HepG2 (cell line): ENCODE data around the gene DYNLT2B. TPM values are rescaled to one million over a fixed set of nuclear protein-coding genes. Genes with fewer than 3 reads are reported as not detected.
"Not testable (repeated sequence)": the region's sequence is repeated elsewhere in the genome, so short reads cannot be mapped to it uniquely, and the experiment has no call there.

Experiments
- ATAC-seq: fragments of 200-7000 bp; cut with Tn5 transposase; 3 replicates; pipeline ENCODE4 v1.9.1; 2020; ENCODE audit warnings: mild to moderate bottlenecking, moderate library complexity
- BruUV-seq: library from RNA; stranded (reverse); fragments of 400-500 nt; replicated peaks from 2 replicates; lab custom pipeline; 2021; lab: Mats Ljungman, UMichigan
- CTCF ChIA-PET: fragments of 300-600 bp; formaldehyde crosslinking; extraction: SDS; loops from one replicate; lab custom pipeline; 2021; ENCODE audit warnings: low total read pairs, inconsistent platforms, low intra/inter-chr PET ratio; lab: Yijun Ruan, JAX
- POLR2A ChIA-PET: fragments of 350-600 bp; sonication (Branson Sonifier 250); formaldehyde crosslinking; loops from one replicate; lab custom pipeline; 2020; ENCODE audit warnings: antibody characterized with exemption, inconsistent platforms; lab: Yijun Ruan, JAX
- DNase-seq: peaks from one replicate; pipeline ENCODE4 v3.0.0-alpha.2; 2015; ENCODE audit warnings: low spot score
- FAIRE-seq: peaks from 3 replicates; lab custom pipeline; 2011; peaks lifted over from hg19 to GRCh38; lab: Jason Lieb, UNC
- H2AFZ ChIP-seq: one replicate; pipeline ENCODE4 v1.6.1; 2011; ENCODE audit warnings: low read length, inconsistent platforms
- H3K27ac ChIP-seq: fragments of 300-600 bp; 3 replicates; pipeline ENCODE4 v1.8.0; 2011; ENCODE audit warnings: mixed run types, mild to moderate bottlenecking, mixed read lengths, low read length, inconsistent platforms; ENCODE audit not compliant: insufficient read depth; ENCODE audit errors: extremely low read length
- H3K27me3 ChIP-seq, 2 experiments: fragments of 200-600 bp in 1 of 2; 2 replicates in 1 of 2; 3 replicates in 1 of 2; pipeline versions ENCODE4 v1.6.0 to v1.8.0; 2011; ENCODE audit warnings: low read length in 2 of 2, mild to moderate bottlenecking in 2 of 2, moderate library complexity in 2 of 2, inconsistent platforms in 1 of 2; ENCODE audit not compliant: insufficient read depth in 2 of 2, control insufficient read depth in 1 of 2
- H3K36me3 ChIP-seq, 2 experiments: fragments of 200-600 bp in 1 of 2; replicated peaks in 1 of 2; 2 replicates in 1 of 2; 3 replicates in 1 of 2; pipeline versions ENCODE4 v1.5.1 to v1.8.0; 2011; ENCODE audit warnings: low read length in 2 of 2, inconsistent platforms in 1 of 2; ENCODE audit not compliant: insufficient read depth in 2 of 2, control insufficient read depth in 1 of 2
- H3K4me1 ChIP-seq: 2 replicates; pipeline ENCODE4 v1.5.1; 2012; ENCODE audit warnings: low read length, inconsistent platforms; ENCODE audit not compliant: insufficient read depth
- H3K4me2 ChIP-seq: 2 replicates; pipeline ENCODE4 v1.6.0; 2011; ENCODE audit warnings: low read depth, low read length, inconsistent platforms
- H3K4me3 ChIP-seq, 3 experiments: fragments of 200-600 bp in 1 of 3; sonication (generic), shearing (Covaris generic) in 1 of 3; replicated peaks in 1 of 3; 2 replicates each; pipeline ENCODE4 v1.5.1; 2011 to 2016; ENCODE audit warnings: low read length in 3 of 3, inconsistent platforms in 2 of 3, low read depth in 2 of 3, mild to moderate bottlenecking in 2 of 3, control low read depth in 1 of 3, mixed read lengths in 1 of 3; ENCODE audit not compliant: insufficient read depth in 1 of 3
- H3K79me2 ChIP-seq: one replicate; pipeline ENCODE4 v1.6.1; 2011; ENCODE audit warnings: low read length, inconsistent platforms; ENCODE audit not compliant: insufficient read depth
- H3K9ac ChIP-seq: 2 replicates; pipeline ENCODE4 v1.6.0; 2011; ENCODE audit warnings: mild to moderate bottlenecking, low read depth, low read length, inconsistent platforms; ENCODE audit not compliant: insufficient read depth
- H3K9me3 ChIP-seq: 2 replicates; pipeline ENCODE4 v1.5.1; 2012; ENCODE audit warnings: mild to moderate bottlenecking, low read length
- H4K20me1 ChIP-seq: 2 replicates; pipeline ENCODE4 v1.6.0; 2011; ENCODE audit warnings: inconsistent platforms, mild to moderate bottlenecking, low read length, moderate library complexity; ENCODE audit not compliant: insufficient read depth
- WGBS: methylation state at CpG from one replicate; pipeline ENCODE4 v1.1.6; 2017; ENCODE audit warnings: low lambda C conversion rate; 5-methylcytosine and 5-hydroxymethylcytosine counted together
- in situ Hi-C: cut with HindIII; loops from 2 replicates; pipeline ENCODE4 v1.10.0; 2017; ENCODE audit warnings: low pct_unique_long_range_greater_than_20kb; ENCODE audit not compliant: extremely low pct_ligation_motif_present
- intact Hi-C: fragments of 100-400 bp; cut with micrococcal nuclease; formaldehyde crosslinking; loops from one replicate; pipeline ENCODE4 v1.10.0; 2022; ENCODE audit not compliant: unreplicated experiment
- polyA plus RNA-seq, 8 experiments: library from polyadenylated mRNA; depleted of rRNA in 3 of 8; stranded (reverse) in 7 of 8; unstranded in 1 of 8; fragments of >200 nt; fragmentation: Illumina TruSeq in 4 of 8; extraction: Trizol in 4 of 8; gene quantifications; 2 replicates each; pipeline versions ENCODE4 v1.2.1 to v1.2.3, GENCODE V29; 2011 to 2016; ENCODE audit warnings: low read depth in 4 of 8, missing spikeins in 1 of 8, mixed read lengths in 1 of 8; ENCODE audit not compliant: insufficient read depth in 1 of 8
- total RNA-seq, 5 experiments: library from RNA; depleted of rRNA; stranded (reverse); fragments of >200 nt; fragmentation: Illumina TruSeq; extraction: Trizol; gene quantifications; 2 replicates each; pipeline ENCODE4 v1.2.3, GENCODE V29; 2016; ENCODE audit warnings: low read depth in 1 of 5

Gene DYNLT2B
- total and polyA plus RNA-seq, 2 of the 13 experiments (the other 11 are each of a cell fraction or from before 2014, with no cell fraction given): 4.0 to 7.0 TPM

- H2AFZ ChIP-seq, DNase-seq, H3K9ac ChIP-seq, H3K4me3 ChIP-seq, H3K9me3 ChIP-seq, H3K27ac ChIP-seq, H4K20me1 ChIP-seq, BruUV-seq, H3K4me2 ChIP-seq, intact Hi-C loops, POLR2A ChIA-PET, FAIRE-seq, H3K27me3 ChIP-seq, H3K36me3 ChIP-seq, in situ Hi-C loops, H3K79me2 ChIP-seq, ATAC-seq, CTCF ChIA-PET: not testable (repeated sequence)
- whole genome bisulfite sequencing: 74% methylated on average over 7 of the region's 7 CpGs
- peaks cover 24% of the 10 kb centered on the region for H3K4me1 ChIP-seq
Measured at GRCh38 chr3:196314086-196314485, 4.0 kb downstream of the DYNLT2B start.

GRCh38 chr3:196302960-196303359, 15.1 kb downstream of the DYNLT2B start:
- not testable (repeated sequence) for ATAC-seq, FAIRE-seq

GRCh38 chr3:196302551-196302950, 15.5 kb downstream of the DYNLT2B start:
- FAIRE-seq, POLR2A ChIA-PET, H3K9me3 ChIP-seq, intact Hi-C loops, CTCF ChIA-PET, H3K4me1 ChIP-seq, H3K36me3 ChIP-seq, DNase-seq, H3K27ac ChIP-seq, H3K4me3 ChIP-seq, H4K20me1 ChIP-seq, H2AFZ ChIP-seq, ATAC-seq, H3K79me2 ChIP-seq, BruUV-seq, in situ Hi-C loops, H3K4me2 ChIP-seq, H3K27me3 ChIP-seq, H3K9ac ChIP-seq: not testable (repeated sequence)
- 94% methylated on average over 8 of the region's 10 CpGs for WGBS

More at GRCh38 chr3:196302960-196303359, 15.1 kb downstream of the DYNLT2B start:
- H3K4me1 ChIP-seq, H4K20me1 ChIP-seq, H3K27ac ChIP-seq, CTCF ChIA-PET, POLR2A ChIA-PET, DNase-seq, H3K9ac ChIP-seq, intact Hi-C loops, H3K4me3 ChIP-seq, H3K9me3 ChIP-seq, H3K4me2 ChIP-seq, BruUV-seq, in situ Hi-C loops, H3K36me3 ChIP-seq, H3K79me2 ChIP-seq, H3K27me3 ChIP-seq, H2AFZ ChIP-seq: not testable (repeated sequence)
- 88% methylated on average over 5 of the region's 8 CpGs for WGBS
